HFF-Myc (cell line): ENCODE measurements around the gene ARPIN.

Source experiments
- DNase-seq: peaks from one replicate; pipeline ENCODE4 v3.0.0-alpha.2; 2011; ENCODE audit warnings: low read depth; ENCODE audit errors: extremely low read depth
- H3K4me3 ChIP-seq: replicated peaks from 2 replicates; pipeline ENCODE4 v1.5.1; 2011; ENCODE audit warnings: low read depth, mild to moderate bottlenecking, control low read depth, low read length
- CTCF ChIP-seq: IDR thresholded peaks from 2 replicates; pipeline ENCODE4 v1.5.1; 2012; ENCODE audit warnings: mild to moderate bottlenecking, low read depth, low read length, control low read depth; ENCODE audit errors: missing control alignments

Gene ARPIN

GRCh38 chr15:89907289-89907688 is 5.5 kb downstream of the ARPIN start:
- TF ChIP-seq CTCF = no peak
- no peak for DNase-seq
- no peak overlapping the region for H3K4me3 ChIP-seq

GRCh38 chr15:89905846-89906378 is 6.8 kb downstream of the ARPIN start:
- DNase-seq = no peak
- no peak overlapping the region for H3K4me3 ChIP-seq
- no peak for TF ChIP-seq CTCF

- H3K4me3 ChIP-seq = no peak overlapping the region
- DNase-seq = no peak
- TF ChIP-seq CTCF = no peak
Measured at GRCh38 chr15:89904519-89904918, 8.2 kb downstream of the ARPIN start.

GRCh38 chr15:89903858-89904130 is 9.0 kb downstream of the ARPIN start:
- H3K4me3 ChIP-seq = no peak overlapping the region
- DNase-seq = no peak
- no peak for TF ChIP-seq CTCF

GRCh38 chr15:89903015-89903857 is 9.5 kb downstream of the ARPIN start:
- no peak for DNase-seq
- no peak for TF ChIP-seq CTCF
- H3K4me3 ChIP-seq = no peak overlapping the region

- no peak for DNase-seq
- no peak for TF ChIP-seq CTCF
- H3K4me3 ChIP-seq = no peak overlapping the region
Measured at GRCh38 chr15:89900849-89901248, 11.9 kb downstream of the ARPIN start.
